ENCODE results near the gene SLC35F3. TPM values are rescaled to one million over a fixed set of nuclear protein-coding genes. Genes with fewer than 3 reads are reported as not detected.
"Not testable (repeated sequence)": the region's sequence is repeated elsewhere in the genome, so short reads cannot be mapped to it uniquely, and the experiment has no call there.

The SLC35F3 gene
- total RNA-seq, 1 donor from 2014 or later: 0.21 TPM

DNA sequence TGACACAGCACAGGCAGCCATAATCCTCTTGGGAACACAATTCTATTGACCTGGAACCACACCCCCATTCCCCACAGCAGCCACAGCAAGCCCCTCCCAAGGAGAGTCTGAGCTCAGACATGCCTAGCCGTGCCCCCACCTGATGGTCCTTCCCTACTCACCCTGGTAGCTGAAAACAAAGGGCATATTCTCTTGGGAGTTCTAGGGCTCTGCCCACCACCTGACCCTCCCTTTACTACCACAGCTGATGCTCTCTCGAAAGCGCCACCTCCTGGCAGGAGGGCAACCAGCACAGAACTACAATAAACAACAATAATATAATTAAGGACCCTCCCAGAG lies 283.9 kb downstream of the SLC35F3 start:
- no peak for DNase-seq (ENCODE audit: low spot score)

DNA sequence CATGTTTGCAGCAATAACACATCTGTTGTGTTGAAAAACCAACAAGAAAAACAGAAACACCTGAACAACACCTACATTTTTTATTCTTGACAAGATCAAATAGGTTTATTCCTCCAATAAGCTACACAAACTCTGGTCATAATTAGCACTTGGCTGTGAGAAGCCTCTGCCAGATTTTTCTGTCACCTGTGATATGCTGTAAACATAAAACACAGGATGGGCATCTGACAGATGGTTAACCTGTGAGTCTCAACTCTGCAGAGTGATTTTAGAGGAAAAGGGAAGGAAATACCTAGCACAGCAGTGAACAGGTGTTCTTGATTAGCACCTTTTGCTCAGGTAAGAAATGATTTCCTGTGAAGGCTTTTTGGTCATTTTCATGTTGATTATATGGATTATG lies 293.4 kb downstream of the SLC35F3 start:
- no peak for DNase-seq (ENCODE audit: low spot score)

DNA sequence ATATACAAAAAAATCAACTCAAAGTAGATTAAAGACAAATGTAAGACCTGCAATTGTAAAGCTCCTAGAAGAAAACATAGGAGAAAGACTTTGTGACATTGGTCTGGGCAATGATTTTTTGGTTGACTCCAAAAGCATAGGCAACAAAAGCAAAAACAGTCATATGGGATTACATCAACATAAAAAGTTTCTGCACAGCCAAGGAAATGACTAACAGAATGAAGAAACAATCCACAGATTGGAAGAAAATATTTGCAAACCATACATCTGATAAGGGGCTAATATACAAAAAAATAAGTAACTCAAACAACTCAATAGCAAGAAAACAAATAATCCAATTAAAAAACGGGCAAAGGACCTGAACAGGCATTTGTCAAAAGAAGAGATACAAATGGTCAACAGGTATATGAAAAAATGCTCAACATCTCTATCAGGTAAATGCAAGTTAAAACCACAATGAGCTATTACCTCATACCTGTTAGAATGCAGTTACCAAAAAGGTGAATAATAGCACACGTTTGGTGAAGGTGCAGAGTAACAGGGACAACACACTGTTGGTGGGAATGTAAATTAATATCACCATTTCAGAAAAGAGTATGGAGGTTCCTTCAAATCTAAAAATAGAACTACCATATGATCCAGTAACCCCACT lies 295.1 kb downstream of the SLC35F3 start:
- no peak for DNase-seq (ENCODE audit: low spot score)

DNA sequence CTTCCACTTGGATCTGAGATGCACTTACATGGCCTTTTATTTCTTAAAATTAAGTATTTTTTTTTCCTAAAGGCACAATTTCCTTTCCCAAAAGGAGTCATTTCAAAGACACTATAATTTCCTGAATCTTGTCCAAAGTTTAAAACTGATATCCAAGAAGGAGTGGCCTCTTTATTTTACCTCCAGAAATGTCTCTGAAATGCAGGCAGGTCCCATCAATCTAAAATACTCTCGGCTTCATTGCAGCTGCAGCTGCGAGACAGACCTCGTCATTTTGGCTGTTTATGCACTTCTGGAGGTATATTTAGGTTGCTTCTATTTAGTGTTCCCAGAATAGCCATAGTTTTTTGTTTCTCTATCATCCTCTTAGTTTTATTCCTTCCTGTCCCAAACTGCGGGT lies 296.1 kb downstream of the SLC35F3 start:
- DNase-seq (ENCODE audit: low spot score): no peak

- no peak for DNase-seq (ENCODE audit: low spot score)
Observed at GRCh38 chr1:234201600-234201999, 297.1 kb downstream of the SLC35F3 start.

DNA sequence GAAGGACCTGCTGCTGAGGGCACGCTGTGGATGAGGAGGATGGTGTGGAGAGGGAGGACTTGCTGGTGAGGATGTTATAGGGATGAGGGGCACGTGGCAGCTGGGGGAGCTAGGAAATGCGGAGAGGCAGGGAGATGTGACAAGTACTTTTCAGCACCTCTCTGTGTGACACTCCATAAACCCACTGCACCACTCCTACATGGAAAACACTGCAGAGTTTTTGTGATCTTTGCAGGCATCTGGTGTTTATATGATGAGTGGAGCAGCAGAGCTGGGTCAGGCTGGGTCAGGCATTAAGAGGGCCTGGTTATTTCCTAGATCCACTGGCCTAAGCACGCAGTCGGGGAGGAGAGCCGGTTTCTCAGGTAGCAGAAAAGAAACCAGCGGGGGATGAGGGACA lies 301.5 kb downstream of the SLC35F3 start:
- DNase-seq (ENCODE audit: low spot score): no peak

DNA sequence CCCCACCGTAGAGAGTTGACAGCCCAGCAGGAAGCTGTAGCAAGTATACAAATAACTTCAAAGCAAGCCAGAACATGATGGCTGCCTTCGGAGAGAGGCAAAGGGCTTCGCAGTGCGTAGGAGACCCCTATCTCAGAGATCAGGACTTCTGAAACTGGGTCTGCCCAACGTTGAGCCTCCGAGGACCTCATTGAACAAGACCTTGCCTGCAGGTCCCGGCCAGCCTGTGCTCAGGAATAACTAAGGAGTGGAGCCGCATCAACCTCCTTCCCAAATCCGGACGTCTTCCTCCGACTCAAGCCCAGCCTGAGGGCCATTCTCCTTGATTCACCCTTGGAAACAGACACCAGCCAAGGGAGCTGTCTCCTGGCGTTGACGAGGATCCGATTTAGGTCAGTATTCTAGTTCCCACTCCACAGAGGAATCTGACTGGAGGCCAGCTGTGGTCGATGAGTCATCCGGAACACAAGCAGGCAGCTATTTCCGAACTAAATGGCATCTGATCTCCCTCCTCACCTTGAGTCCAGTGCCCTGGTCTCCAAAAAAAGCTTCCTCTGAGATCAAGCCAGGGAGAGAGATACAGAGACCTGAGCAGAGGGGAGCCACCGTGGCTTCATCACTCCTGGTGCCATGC lies 302.3 kb downstream of the SLC35F3 start:
- no peak for DNase-seq (ENCODE audit: low spot score)

DNA sequence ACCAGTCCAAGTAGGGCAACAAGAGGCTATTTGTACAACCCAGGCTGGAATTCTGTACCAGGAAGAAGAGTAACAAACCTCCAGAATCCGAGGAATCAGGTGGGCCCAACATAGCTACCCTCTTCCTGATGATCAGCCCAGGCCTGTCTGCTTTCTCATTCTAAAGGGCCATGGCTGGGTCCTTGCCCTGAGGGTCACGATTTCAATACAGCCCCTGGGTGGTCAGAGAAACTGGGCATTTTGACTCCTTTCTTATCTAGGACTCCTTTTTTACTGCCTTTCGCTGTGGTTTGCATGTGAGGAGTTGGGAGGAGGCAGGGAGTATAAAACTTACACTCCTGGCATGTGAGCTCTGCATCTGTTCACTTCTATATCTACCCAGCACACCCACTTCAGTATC lies 303.9 kb downstream of the SLC35F3 start:
- no peak for DNase-seq (ENCODE audit: low spot score)

DNA sequence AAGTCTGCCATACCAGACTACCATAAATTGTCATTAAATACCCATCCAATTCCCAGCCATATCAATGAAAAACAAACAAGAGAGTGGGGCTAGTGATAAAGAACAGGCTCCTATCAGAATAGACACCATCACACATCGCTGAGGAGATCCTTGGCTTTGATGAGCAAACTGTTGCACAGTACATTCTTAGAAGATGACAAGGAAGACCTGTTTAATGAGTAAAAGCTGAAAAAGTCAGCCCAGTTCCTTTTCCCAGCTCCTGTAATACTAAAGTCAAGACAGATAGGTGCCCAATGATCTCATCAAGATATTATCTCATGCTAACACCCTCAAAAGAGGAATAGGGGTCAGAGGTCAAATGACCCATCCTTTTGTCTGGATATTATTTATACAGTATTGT lies 304.3 kb downstream of the SLC35F3 start:
- no peak for DNase-seq (ENCODE audit: low spot score)

DNA sequence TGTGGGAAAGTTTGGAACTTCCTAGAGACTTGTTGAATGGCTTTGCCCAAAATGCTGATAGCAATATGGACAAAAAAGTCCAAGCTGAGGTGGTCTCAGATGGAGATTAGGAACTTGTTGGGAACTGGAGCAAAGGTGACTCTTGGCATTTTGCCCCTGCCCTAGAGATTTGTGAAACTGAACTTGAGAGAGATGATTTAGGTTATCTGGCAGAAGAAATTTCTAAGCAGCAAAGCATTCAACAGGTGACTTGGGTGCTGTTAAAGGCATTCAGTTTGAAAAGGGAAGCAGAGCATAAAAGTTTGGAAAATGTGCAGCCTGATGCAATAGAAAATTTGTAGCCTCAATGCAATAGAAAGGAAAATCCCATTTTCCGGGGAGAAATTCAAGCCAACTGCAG lies 306.0 kb downstream of the SLC35F3 start:
- not testable (repeated sequence) for DNase-seq (ENCODE audit: low spot score)

GRCh38 chr1:234211855-234212254 lies 307.4 kb downstream of the SLC35F3 start:
- not testable (repeated sequence) for DNase-seq (ENCODE audit: low spot score)

GRCh38 chr1:234212764-234213657 lies 308.5 kb downstream of the SLC35F3 start:
- DNase-seq (ENCODE audit: low spot score): no peak

- no peak for DNase-seq (ENCODE audit: low spot score)
Observed at GRCh38 chr1:234213658-234214128, 309.2 kb downstream of the SLC35F3 start.

DNA sequence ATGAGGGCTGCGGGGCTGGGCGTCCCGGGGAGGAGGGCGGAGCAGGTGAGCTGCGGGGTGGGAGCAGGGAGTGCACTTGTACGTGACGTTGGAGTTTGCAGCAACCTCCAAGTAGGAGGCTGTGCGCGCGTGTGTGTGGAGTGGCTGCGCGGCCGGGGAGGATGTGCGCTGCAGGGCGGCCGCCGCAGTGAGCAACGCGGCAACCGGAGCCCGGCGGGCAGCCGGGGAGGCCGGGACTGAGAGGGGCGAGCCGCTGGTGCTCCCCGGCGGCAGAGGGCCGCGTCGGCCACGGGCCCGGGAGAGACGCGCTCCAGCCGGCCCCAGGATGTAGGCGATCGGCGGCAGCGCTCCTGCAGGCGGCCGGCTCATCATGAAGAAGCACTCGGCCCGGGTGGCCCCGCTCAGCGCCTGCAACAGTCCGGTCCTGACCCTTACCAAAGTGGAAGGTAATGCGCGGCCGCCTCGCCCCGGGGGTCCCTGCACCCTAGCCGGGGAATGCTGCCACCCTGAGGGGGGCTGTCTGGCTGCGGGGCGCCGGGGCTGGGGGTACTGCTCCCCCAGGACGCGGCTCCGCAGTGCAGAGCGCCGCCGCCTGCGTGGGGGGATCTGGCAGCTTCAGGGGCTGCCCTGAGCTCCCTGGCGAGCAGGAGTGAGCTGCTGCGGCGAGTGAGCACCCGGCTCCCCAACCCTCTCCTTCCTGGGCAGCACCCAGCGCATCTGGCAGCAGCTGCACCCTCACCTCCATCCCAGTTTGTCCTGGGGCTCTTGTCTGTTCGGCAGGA lies 309.8 kb downstream of the SLC35F3 start:
- no peak for DNase-seq (ENCODE audit: low spot score)

DNA sequence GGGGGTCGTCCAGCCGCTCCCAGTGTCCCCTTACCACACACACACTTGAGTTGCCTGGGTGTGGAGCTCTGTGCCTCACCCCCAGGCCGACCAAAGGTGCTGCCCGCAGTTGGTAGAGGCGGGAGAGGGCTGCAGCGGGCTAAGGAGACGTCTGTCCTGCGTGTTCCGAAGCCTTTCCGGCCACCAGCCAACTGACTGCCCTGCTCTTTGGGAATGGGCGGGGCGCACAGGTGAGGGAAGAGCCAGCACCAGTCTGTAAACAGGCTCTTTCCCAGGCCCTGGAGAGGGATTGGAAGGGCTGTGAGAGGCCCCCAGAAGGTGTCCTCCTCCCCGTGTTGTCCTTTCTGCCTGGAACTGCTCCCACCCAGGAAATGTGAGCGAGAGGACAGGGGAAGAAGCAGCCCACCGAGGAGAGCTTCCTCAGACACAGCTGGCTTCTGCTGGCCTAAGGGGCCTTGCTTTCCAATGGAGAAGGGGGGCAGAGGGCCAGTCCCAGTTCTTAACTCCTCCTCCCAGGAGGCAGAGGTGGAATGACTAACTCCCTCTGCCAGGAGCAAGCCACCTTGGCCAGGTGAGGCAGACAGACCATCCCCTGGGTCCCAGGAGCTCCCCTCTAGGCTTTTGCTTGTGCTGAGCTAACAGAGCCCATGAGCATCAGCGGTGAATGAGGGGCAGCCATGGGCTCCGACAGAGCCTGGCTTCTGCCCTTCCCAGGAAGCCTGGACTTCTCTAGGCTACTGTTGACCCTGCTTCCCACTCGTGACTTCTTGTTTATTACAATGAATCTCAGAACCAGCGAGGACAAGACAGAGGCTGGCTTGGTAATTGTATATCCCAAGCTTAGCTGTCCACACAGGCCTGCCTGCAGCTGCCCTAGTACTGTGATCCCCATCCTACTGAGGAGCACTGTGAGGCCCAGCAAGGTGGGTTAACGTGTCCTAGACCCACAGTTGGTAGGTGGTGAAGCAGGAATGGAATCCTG lies 310.7 kb downstream of the SLC35F3 start:
- no peak for DNase-seq (ENCODE audit: low spot score)

GRCh38 chr1:234216116-234216703 lies 311.7 kb downstream of the SLC35F3 start:
- no peak for DNase-seq (ENCODE audit: low spot score)

- no peak for DNase-seq (ENCODE audit: low spot score)
Observed at GRCh38 chr1:234217316-234217840, 312.9 kb downstream of the SLC35F3 start.

DNA sequence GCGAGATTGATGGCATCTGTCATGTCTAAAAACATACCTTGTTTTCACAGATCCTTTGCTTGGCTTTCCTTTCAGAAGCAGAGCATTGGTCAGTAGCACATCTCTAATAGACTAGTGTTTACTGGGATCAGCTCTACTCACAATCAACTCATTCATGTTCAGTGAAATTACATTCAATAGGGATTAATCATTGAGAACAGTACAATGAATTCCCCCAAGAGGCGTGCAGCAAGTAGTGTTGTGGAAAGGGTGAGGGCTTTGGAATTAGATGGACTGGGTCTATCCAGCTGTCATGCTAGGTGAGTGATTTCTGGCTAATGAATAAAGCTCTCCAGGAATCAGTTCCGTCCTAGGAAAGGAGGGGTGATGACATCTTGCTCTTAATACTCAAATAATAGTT lies 313.6 kb downstream of the SLC35F3 start:
- DNase-seq (ENCODE audit: low spot score): no peak

- DNase-seq (ENCODE audit: low spot score): no peak
Observed at GRCh38 chr1:234219711-234220110, 315.2 kb downstream of the SLC35F3 start.

- no peak for DNase-seq (ENCODE audit: low spot score)
Observed at GRCh38 chr1:234221601-234222000, 317.1 kb downstream of the SLC35F3 start.
